ENCODE results near the gene PLD6.

PLD6 gene

GRCh38 chr17:17155568-17155967 lies 50.6 kb downstream of the PLD6 start:
- no peak for DNase-seq (ENCODE audit: low read depth)

DNA sequence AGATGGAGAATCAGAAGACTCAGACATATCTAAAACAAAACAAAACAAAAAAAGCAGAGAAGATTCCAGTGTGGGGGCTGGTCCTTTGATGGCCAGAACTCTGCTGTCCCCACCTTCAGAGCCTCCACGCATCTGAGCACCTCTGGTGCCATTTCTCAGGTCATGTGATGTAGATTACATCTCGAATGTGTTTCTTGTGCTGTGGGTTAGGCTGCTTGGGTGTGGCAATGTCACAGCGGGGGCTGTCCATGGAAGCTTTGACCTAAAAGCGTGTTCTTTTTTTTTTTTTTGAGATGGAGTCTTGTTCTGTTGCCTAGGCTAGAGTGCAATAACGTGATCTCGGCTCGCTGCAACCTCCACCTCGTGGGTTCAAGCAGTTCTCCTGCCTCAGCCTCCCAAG lies 51.2 kb downstream of the PLD6 start:
- DNase-seq (ENCODE audit: low read depth): no peak

GRCh38 chr17:17154556-17154955 lies 51.6 kb downstream of the PLD6 start:
- no peak for DNase-seq (ENCODE audit: low read depth)

DNA sequence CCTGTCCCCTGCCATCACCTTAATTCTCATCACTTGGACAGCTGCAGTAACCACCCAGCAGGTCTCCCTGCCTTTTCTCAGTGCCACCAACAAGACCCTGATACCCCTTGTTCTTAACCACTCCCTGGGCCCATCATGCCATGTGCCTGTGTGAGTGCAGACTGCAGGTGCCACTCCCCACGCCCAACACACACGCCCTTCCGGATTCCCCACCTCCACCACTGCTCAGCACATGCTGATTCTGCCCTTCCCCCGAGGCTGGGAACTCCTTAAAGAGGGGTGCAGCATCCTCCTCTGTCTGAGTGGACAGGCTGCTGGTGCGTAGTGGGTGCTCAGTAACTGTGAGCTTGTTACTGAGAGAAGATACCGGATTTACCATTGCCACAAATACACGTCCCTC lies 52.4 kb downstream of the PLD6 start:
- DNase-seq (ENCODE audit: low read depth): no peak

DNA sequence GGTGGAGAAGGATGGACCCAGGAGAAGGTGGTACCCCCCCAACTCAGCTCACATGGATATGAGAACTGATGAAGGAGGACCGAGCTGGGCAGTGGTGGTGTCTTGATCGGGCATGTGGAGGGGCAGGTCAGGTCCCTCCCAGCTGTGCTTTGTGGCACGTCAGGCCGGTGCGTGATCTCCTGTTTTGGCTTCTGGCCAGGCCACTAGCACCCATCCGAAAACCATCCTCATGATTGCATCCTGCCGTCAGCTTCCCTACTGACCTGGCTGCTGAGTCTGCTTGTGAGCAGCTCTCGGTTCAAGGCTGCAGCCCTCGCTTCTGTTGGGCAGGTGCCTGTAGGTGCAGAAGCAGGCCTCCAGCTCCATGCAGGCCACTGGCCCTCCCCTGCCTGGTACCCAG lies 53.1 kb downstream of the PLD6 start:
- DNase-seq (ENCODE audit: low read depth): no peak

GRCh38 chr17:17152385-17152784 lies 53.7 kb downstream of the PLD6 start:
- DNase-seq (ENCODE audit: low read depth): no peak

- no peak for DNase-seq (ENCODE audit: low read depth)
Observed at GRCh38 chr17:17151962-17152361, 54.2 kb downstream of the PLD6 start.

DNA sequence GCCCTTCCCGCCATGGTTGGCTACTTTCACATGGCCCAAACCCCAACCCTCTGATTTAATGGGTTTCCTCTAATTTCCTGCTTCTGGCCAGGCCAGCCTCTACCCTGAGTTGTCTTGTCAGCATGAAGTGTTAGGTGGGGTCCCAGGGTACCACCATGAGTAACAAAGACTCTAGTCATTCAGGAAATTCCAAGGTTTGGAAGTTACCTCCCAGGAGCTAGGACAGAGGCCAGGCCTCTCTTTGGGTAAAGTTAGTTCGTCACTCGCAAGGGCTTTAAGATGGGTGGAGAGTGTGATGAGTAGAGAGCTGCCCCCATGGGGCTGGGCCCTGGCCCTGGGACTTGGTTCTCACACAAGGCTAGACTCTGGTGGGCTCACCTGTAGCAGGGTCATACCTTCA lies 54.6 kb downstream of the PLD6 start:
- DNase-seq (ENCODE audit: low read depth): no peak

- DNase-seq (ENCODE audit: low read depth): no peak
Observed at GRCh38 chr17:17151055-17151454, 55.1 kb downstream of the PLD6 start.

All from stimulated activated CD8-positive, alpha-beta memory T cell treated with anti-CD3 and anti-CD28 coated beads, Interleukin-12 subunit alpha, Interleukin-12 subunit beta, amount 100 ng/mL, for 4 hours (primary cell).